ENCODE measurements around the gene RNF133.

The RNF133 gene

DNA sequence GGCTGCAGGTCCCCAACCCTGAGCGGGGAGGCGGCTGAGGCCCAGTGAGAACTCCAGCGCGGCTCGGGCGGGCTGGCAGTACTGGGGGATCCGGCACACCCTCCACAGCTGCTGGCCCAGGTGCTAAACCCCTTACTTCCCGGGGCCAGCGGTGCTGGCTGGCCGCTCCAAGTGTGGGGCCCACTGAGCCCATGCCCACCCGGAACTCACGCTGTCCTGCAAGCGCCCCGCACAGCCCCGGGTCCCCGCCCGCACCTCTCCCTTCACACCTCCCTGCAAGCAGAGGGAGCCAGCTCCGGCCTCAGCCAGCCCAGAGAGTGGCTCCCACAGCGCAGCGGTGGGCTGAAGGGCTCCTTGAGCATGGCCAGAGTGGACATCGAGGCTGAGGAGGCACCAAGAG, 25.0 kb downstream of the RNF133 start:
- no peak for DNase-seq (ENCODE audit: low read depth)
- H3K4me3 ChIP-seq (ENCODE audit: low read length): no peak overlapping the region
- TF ChIP-seq, protein P1, sequence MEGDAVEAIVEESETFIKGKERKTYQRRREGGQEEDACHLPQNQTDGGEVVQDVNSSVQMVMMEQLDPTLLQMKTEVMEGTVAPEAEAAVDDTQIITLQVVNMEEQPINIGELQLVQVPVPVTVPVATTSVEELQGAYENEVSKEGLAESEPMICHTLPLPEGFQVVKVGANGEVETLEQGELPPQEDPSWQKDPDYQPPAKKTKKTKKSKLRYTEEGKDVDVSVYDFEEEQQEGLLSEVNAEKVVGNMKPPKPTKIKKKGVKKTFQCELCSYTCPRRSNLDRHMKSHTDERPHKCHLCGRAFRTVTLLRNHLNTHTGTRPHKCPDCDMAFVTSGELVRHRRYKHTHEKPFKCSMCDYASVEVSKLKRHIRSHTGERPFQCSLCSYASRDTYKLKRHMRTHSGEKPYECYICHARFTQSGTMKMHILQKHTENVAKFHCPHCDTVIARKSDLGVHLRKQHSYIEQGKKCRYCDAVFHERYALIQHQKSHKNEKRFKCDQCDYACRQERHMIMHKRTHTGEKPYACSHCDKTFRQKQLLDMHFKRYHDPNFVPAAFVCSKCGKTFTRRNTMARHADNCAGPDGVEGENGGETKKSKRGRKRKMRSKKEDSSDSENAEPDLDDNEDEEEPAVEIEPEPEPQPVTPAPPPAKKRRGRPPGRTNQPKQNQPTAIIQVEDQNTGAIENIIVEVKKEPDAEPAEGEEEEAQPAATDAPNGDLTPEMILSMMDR (IDR thresholded peaks at IDR 0.05; ENCODE audit: insufficient read depth, low read depth, low read length, missing control alignments): no peak

DNA sequence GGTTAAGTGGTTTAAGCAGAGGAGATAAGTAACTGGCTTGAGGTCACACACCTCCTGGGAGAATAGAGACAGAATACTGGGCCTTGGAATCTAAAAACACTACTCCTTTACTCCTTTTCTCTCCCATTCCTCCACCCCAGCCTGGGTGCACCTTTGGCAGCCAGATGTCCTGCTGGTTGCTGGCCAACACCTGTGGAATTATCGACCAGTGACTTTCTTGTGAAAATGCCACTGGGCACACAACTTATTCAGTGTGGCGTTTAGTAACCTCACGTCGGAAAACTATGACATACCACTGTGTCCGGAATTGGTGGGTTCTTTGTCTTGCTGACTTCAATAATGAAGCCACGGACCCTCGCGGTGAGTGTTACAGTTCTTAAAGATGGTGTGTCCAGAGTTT, 26.4 kb downstream of the RNF133 start:
- TF ChIP-seq, protein P1 (IDR thresholded peaks at IDR 0.05; ENCODE audit: insufficient read depth, low read depth, low read length, missing control alignments): no peak
- no peak for DNase-seq (ENCODE audit: low read depth)

DNA sequence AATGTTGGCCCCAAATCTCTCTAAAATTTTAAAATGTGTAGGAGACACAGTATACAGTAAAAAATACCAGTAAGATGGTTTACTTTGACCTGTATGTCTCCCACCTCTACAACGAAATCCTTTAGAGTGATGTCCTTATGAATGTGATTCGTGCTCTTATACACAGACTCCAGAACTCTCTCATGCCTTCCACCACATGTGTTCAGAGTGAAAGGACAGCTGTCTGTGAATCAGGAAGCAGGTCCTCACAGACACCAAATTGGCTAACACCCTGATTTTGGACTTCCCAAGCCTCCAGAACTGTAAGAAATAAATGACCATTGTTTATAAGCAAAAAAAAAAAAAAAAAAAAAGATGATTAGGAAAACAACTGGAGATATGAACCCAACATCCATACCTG, 35.2 kb downstream of the RNF133 start:
- no peak overlapping the region for H3K4me3 ChIP-seq (ENCODE audit: low read length)
- DNase-seq (ENCODE audit: low read depth): no peak
- TF ChIP-seq, protein P1 (IDR thresholded peaks at IDR 0.05; ENCODE audit: insufficient read depth, low read depth, low read length, missing control alignments): no peak

More for the DNA sequence above, 26.4 kb downstream of the RNF133 start:
- H3K4me3 ChIP-seq (ENCODE audit: low read length): no peak overlapping the region

DNA sequence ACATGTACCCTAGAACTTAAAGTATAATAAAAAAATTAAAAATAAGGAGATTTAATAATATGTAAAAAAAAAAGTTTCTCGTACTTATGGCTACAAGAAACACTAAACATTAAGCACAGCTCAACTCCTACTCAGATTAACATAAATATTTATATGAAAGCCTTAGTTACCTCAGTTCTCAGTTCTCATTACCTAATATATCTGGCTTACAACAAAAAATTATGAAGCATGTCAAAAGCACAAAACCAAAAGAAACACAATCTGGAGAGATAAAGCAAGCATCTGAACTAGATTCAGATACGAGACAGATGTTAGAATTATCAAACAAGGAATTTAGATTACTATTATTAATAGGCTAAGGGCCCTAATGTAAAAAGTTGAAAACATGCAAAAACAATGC, 40.1 kb downstream of the RNF133 start:
- DNase-seq (ENCODE audit: low read depth): no peak
- TF ChIP-seq, protein P1 (IDR thresholded peaks at IDR 0.05; ENCODE audit: insufficient read depth, low read depth, low read length, missing control alignments): no peak
- no peak overlapping the region for H3K4me3 ChIP-seq (ENCODE audit: low read length)

DNA sequence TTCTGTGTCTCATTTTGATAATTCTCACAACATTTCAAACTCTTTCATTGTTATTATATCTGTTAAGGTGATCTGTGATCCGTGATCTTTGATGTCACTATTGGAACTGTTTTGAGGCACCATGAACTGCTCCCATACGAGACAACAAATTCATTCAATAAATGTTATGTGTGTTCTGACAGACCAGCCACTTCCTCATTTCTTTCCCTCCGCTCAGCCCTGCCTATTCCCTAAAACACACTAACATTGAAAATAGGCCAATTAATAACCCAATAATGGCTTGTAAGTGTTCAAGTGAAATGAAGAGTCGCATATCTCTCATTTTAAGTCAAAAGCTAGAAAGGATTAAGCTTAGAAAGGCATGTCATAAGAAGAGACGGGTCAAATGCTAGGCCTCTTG, 45.2 kb downstream of the RNF133 start:
- TF ChIP-seq, protein P1 (IDR thresholded peaks at IDR 0.05; ENCODE audit: insufficient read depth, low read depth, low read length, missing control alignments): no peak
- no peak overlapping the region for H3K4me3 ChIP-seq (ENCODE audit: low read length)
- DNase-seq (ENCODE audit: low read depth): no peak

DNA sequence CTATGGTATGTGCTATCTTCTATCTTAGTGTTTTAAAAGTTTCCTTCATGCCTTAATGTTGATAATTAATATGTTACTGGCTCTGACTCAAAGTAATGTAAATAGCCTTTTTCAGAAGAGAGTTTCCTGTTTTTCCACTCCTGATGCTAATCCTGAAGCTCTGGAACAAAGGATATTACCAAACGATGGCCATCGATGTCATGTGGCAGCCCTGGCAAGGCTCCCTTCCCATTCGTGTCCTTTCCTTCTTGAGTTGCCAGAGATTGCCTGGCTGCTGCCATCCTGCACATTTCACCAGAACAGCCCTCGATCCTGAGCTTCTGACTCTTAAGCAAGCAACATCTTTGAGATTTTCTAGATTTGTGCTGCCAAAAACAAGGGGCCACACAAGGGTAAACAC, 46.0 kb downstream of the RNF133 start:
- peak; percentile 4 for DNase-seq (ENCODE audit: low read depth)
- H3K4me3 ChIP-seq (ENCODE audit: low read length): no peak overlapping the region
- TF ChIP-seq, protein P1 (IDR thresholded peaks at IDR 0.05; ENCODE audit: insufficient read depth, low read depth, low read length, missing control alignments): no peak

DNA sequence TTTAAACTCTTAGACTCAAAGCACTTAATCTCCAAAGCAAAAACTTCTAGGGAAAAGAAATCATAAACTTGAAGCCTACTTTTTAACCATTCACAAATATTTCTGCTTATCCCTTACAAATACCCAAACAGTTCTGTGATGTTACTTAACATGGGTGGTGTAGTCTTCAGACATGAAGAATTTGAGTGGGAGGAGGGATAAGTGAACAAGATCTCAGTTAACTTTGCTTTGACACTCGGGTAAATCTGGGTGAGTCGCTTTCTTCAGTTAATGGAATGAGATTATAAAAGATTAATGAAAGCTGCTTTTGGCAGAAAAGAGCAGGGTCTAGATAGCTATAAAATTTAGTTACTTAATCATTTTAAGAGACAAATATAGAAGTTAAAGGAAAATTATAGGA, 47.5 kb downstream of the RNF133 start:
- TF ChIP-seq, protein P1 (IDR thresholded peaks at IDR 0.05; ENCODE audit: insufficient read depth, low read depth, low read length, missing control alignments): no peak
- no peak overlapping the region for H3K4me3 ChIP-seq (ENCODE audit: low read length)
- no peak for DNase-seq (ENCODE audit: low read depth)

All from epithelial cell of esophagus (primary cell).